Measurements from ENCODE around the gene ARL8A. TPM values are rescaled to one million over a fixed set of nuclear protein-coding genes. Genes with fewer than 3 reads are reported as not detected.

The ARL8A gene
- total and polyA plus RNA-seq, 2 experiments from 2014 or later, result 30.3 to 32.7 TPM

DNA sequence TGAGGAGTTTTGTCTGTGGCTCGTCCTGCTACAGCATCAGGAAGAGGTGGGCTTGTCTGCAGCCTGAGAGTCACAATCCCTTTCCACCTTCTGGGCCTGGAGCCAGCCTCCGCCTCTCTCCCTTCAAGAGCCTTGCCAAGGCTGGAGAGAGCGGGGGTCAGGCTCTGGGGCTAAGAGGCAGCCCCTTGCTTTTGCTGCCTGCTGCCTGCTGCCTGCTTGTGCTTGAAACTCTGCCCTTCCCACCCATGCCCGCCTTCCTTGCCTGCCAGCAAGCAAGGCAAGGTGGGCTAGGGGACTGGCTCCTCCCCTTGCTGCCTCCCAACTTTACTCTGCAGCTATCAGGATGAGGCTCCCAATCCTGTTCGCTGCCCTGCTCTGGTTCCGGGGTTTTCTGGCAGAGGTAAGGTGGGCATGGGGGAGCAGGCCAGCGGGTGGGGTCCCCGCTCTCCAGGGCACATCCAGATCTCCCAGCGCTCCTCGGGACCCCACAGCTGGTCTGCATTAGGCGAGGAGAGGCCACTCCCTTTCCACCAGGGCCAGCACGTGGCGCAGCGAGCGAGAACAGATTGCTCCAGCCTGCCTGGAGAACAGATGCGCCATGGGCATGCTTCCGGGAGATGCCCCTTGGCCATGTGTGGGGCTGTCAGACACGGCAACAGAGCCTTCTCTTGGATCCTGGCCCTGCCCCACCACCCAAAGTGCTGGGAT, 23.3 kb upstream of the ARL8A start:
- no peaks in the 10 kb centered on the region for H3K9me3 Mint-ChIP-seq
- no peaks in the 10 kb centered on the region for H3K27me3 ChIP-seq (ENCODE audit: insufficient read depth)
- no peaks in the 10 kb centered on the region for H3K9me2 ChIP-seq (ENCODE audit: insufficient read depth)
- H3K36me3 ChIP-seq (ENCODE audit: insufficient read depth), result no peaks in the 10 kb centered on the region
- no peaks in the 10 kb centered on the region for H4K20me1 ChIP-seq (replicated peaks; ENCODE audit: insufficient read depth)
- no peak overlapping the region for H3K4me2 ChIP-seq
- H3F3A ChIP-seq (replicated peaks; ENCODE audit: low read depth), result no peaks in the 10 kb centered on the region
- H3K36me3 Mint-ChIP-seq (ENCODE audit: low read depth), result no peaks in the 10 kb centered on the region
- H2AFZ ChIP-seq, result 0 out of 2 replicates have a peak overlapping the region, but pooled peaks have one; percentile 43
- H3K27ac Mint-ChIP-seq, result no peak overlapping the region
- H3K4me3 ChIP-seq, result no peak overlapping the region
- DNase-seq (ENCODE audit: low spot score) (no peak), ATAC-seq (peak; percentile 7; the same call in 1 of the 3 replicates)
- peaks cover 33% of the 10 kb centered on the region for H3K4me1 Mint-ChIP-seq
- H3K27ac ChIP-seq (ENCODE audit: low read depth), result no peak overlapping the region
- peaks cover 13% of the 10 kb centered on the region for H3K27me3 Mint-ChIP-seq (ENCODE audit: insufficient read depth, low read depth, poor library complexity)
- no peak overlapping the region for H3K4me3 Mint-ChIP-seq
- H3K4me1 ChIP-seq (ENCODE audit: insufficient read depth), result peaks cover 11% of the 10 kb centered on the region
- no peak for TF ChIP-seq EZH2 (IDR thresholded peaks at IDR 0.05; ENCODE audit: low read depth, unreplicated experiment)
- TF ChIP-seq ZNF331 (CRISPR knock-in tag; IDR thresholded peaks at IDR 0.05; ENCODE audit: low read depth), result no peak
- TF ChIP-seq, protein P1, sequence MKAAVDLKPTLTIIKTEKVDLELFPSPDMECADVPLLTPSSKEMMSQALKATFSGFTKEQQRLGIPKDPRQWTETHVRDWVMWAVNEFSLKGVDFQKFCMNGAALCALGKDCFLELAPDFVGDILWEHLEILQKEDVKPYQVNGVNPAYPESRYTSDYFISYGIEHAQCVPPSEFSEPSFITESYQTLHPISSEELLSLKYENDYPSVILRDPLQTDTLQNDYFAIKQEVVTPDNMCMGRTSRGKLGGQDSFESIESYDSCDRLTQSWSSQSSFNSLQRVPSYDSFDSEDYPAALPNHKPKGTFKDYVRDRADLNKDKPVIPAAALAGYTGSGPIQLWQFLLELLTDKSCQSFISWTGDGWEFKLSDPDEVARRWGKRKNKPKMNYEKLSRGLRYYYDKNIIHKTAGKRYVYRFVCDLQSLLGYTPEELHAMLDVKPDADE (IDR thresholded peaks at IDR 0.05), result no peak
- TF ChIP-seq JUNB (IDR thresholded peaks at IDR 0.05; ENCODE audit: unreplicated experiment), result no peak
- TF ChIP-seq POLR2AphosphoS5 (IDR thresholded peaks at IDR 0.05; ENCODE audit: low read depth), result no peak
- TF ChIP-seq STAT1 (IDR thresholded peaks at IDR 0.05; ENCODE audit: unreplicated experiment), result no peak
- no peak for TF ChIP-seq ZNF114 (CRISPR knock-in tag; IDR thresholded peaks at IDR 0.05)
- TF ChIP-seq, protein P2, sequence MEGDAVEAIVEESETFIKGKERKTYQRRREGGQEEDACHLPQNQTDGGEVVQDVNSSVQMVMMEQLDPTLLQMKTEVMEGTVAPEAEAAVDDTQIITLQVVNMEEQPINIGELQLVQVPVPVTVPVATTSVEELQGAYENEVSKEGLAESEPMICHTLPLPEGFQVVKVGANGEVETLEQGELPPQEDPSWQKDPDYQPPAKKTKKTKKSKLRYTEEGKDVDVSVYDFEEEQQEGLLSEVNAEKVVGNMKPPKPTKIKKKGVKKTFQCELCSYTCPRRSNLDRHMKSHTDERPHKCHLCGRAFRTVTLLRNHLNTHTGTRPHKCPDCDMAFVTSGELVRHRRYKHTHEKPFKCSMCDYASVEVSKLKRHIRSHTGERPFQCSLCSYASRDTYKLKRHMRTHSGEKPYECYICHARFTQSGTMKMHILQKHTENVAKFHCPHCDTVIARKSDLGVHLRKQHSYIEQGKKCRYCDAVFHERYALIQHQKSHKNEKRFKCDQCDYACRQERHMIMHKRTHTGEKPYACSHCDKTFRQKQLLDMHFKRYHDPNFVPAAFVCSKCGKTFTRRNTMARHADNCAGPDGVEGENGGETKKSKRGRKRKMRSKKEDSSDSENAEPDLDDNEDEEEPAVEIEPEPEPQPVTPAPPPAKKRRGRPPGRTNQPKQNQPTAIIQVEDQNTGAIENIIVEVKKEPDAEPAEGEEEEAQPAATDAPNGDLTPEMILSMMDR (conservative IDR thresholded peaks at IDR 0.05; ENCODE audit: low read depth in 2 of 2), result no peak
- TF ChIP-seq NANOG (IDR thresholded peaks at IDR 0.05; ENCODE audit: borderline replicate concordance), result no peak
- TF ChIP-seq, protein P3, sequence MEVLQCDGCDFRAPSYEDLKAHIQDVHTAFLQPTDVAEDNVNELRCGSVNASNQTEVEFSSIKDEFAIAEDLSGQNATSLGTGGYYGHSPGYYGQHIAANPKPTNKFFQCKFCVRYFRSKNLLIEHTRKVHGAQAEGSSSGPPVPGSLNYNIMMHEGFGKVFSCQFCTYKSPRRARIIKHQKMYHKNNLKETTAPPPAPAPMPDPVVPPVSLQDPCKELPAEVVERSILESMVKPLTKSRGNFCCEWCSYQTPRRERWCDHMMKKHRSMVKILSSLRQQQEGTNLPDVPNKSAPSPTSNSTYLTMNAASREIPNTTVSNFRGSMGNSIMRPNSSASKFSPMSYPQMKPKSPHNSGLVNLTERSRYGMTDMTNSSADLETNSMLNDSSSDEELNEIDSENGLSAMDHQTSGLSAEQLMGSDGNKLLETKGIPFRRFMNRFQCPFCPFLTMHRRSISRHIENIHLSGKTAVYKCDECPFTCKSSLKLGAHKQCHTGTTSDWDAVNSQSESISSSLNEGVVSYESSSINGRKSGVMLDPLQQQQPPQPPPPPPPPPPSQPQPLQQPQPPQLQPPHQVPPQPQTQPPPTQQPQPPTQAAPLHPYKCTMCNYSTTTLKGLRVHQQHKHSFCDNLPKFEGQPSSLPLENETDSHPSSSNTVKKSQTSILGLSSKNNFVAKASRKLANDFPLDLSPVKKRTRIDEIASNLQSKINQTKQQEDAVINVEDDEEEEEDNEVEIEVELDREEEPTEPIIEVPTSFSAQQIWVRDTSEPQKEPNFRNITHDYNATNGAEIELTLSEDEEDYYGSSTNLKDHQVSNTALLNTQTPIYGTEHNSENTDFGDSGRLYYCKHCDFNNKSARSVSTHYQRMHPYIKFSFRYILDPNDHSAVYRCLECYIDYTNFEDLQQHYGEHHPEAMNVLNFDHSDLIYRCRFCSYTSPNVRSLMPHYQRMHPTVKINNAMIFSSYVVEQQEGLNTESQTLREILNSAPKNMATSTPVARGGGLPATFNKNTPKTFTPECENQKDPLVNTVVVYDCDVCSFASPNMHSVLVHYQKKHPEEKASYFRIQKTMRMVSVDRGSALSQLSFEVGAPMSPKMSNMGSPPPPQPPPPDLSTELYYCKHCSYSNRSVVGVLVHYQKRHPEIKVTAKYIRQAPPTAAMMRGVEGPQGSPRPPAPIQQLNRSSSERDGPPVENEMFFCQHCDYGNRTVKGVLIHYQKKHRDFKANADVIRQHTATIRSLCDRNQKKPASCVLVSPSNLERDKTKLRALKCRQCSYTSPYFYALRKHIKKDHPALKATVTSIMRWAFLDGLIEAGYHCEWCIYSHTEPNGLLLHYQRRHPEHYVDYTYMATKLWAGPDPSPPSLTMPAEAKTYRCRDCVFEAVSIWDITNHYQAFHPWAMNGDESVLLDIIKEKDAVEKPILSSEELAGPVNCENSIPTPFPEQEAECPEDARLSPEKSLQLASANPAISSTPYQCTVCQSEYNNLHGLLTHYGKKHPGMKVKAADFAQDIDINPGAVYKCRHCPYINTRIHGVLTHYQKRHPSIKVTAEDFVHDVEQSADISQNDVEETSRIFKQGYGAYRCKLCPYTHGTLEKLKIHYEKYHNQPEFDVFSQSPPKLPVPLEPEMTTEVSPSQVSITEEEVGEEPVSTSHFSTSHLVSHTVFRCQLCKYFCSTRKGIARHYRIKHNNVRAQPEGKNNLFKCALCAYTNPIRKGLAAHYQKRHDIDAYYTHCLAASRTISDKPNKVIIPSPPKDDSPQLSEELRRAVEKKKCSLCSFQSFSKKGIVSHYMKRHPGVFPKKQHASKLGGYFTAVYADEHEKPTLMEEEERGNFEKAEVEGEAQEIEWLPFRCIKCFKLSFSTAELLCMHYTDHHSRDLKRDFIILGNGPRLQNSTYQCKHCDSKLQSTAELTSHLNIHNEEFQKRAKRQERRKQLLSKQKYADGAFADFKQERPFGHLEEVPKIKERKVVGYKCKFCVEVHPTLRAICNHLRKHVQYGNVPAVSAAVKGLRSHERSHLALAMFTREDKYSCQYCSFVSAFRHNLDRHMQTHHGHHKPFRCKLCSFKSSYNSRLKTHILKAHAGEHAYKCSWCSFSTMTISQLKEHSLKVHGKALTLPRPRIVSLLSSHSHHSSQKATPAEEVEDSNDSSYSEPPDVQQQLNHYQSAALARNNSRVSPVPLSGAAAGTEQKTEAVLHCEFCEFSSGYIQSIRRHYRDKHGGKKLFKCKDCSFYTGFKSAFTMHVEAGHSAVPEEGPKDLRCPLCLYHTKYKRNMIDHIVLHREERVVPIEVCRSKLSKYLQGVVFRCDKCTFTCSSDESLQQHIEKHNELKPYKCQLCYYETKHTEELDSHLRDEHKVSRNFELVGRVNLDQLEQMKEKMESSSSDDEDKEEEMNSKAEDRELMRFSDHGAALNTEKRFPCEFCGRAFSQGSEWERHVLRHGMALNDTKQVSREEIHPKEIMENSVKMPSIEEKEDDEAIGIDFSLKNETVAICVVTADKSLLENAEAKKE (CRISPR knock-in tag; IDR thresholded peaks at IDR 0.05), result no peak
- TF ChIP-seq EZH2phosphoT487 (IDR thresholded peaks at IDR 0.05; ENCODE audit: unreplicated experiment), result no peak
- no peak for TF ChIP-seq CREB1 (CRISPR knock-in tag; IDR thresholded peaks at IDR 0.05; ENCODE audit: low read depth)
- TF ChIP-seq, protein P4, sequence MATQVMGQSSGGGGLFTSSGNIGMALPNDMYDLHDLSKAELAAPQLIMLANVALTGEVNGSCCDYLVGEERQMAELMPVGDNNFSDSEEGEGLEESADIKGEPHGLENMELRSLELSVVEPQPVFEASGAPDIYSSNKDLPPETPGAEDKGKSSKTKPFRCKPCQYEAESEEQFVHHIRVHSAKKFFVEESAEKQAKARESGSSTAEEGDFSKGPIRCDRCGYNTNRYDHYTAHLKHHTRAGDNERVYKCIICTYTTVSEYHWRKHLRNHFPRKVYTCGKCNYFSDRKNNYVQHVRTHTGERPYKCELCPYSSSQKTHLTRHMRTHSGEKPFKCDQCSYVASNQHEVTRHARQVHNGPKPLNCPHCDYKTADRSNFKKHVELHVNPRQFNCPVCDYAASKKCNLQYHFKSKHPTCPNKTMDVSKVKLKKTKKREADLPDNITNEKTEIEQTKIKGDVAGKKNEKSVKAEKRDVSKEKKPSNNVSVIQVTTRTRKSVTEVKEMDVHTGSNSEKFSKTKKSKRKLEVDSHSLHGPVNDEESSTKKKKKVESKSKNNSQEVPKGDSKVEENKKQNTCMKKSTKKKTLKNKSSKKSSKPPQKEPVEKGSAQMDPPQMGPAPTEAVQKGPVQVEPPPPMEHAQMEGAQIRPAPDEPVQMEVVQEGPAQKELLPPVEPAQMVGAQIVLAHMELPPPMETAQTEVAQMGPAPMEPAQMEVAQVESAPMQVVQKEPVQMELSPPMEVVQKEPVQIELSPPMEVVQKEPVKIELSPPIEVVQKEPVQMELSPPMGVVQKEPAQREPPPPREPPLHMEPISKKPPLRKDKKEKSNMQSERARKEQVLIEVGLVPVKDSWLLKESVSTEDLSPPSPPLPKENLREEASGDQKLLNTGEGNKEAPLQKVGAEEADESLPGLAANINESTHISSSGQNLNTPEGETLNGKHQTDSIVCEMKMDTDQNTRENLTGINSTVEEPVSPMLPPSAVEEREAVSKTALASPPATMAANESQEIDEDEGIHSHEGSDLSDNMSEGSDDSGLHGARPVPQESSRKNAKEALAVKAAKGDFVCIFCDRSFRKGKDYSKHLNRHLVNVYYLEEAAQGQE (IDR thresholded peaks at IDR 0.05; ENCODE audit: unreplicated experiment), result no peak
- H3K79me2 ChIP-seq (replicated peaks; ENCODE audit: insufficient read depth), result no peaks in the 10 kb centered on the region
